ENCODE data around the gene CDH13. TPM values are rescaled to one million over a fixed set of nuclear protein-coding genes. Genes with fewer than 3 reads are reported as not detected.

The CDH13 gene
- total RNA-seq, 2 experiments from 2014 or later = not detected

GRCh38 chr16:83470416-83470815 lies 843.6 kb downstream of the CDH13 start:
- DNase-seq = no peak
- Mint-ChIP-seq H3K4me1 (ENCODE audit: low read depth) (no peaks in the 10 kb centered on the region), H3K9me3 (no peaks in the 10 kb centered on the region), H3K27me3 (no peaks in the 10 kb centered on the region), H3K36me3 (no peaks in the 10 kb centered on the region), H3K4me3 (no peak overlapping the region), H3K27ac (no peak overlapping the region)
- ChIA-PET POLR2A (no interaction called here), CTCF (no interaction called here)
- intact Hi-C loops (cut with micrococcal nuclease) = no loop called here

- CTCF ChIA-PET = no interaction called here
- no peak for DNase-seq
- Mint-ChIP-seq H3K27me3 (no peaks in the 10 kb centered on the region), H3K4me3 (no peak overlapping the region), H3K27ac (no peak overlapping the region), H3K36me3 (no peaks in the 10 kb centered on the region), H3K4me1 (ENCODE audit: low read depth) (no peaks in the 10 kb centered on the region), H3K9me3 (no peaks in the 10 kb centered on the region)
- POLR2A ChIA-PET = no interaction called here
- intact Hi-C loops (cut with micrococcal nuclease) = no loop called here
Observed at GRCh38 chr16:83472776-83473501, 846.2 kb downstream of the CDH13 start.

- CTCF ChIA-PET = no interaction called here
Observed at GRCh38 chr16:83473926-83474650, 847.3 kb downstream of the CDH13 start.

GRCh38 chr16:83475108-83475507 lies 848.3 kb downstream of the CDH13 start:
- Mint-ChIP-seq H3K9me3 (no peaks in the 10 kb centered on the region), H3K4me3 (no peak overlapping the region), H3K27me3 (no peaks in the 10 kb centered on the region), H3K4me1 (ENCODE audit: low read depth) (no peaks in the 10 kb centered on the region), H3K27ac (no peak overlapping the region), H3K36me3 (no peaks in the 10 kb centered on the region)
- ChIA-PET CTCF (no interaction called here), POLR2A (no interaction called here)
- intact Hi-C loops (cut with micrococcal nuclease) = no loop called here
- DNase-seq = no peak

More at GRCh38 chr16:83473926-83474650, 847.3 kb downstream of the CDH13 start:
- Mint-ChIP-seq H3K27me3 (no peaks in the 10 kb centered on the region), H3K4me1 (ENCODE audit: low read depth) (no peaks in the 10 kb centered on the region), H3K36me3 (no peaks in the 10 kb centered on the region), H3K27ac (no peak overlapping the region), H3K9me3 (no peaks in the 10 kb centered on the region), H3K4me3 (no peak overlapping the region)
- intact Hi-C loops (cut with micrococcal nuclease) = no loop called here
- POLR2A ChIA-PET = no interaction called here
- no peak for DNase-seq

GRCh38 chr16:83481589-83481988 lies 854.8 kb downstream of the CDH13 start:
- no peaks in the 10 kb centered on the region for H3K9me3 Mint-ChIP-seq
- no peaks in the 10 kb centered on the region for H3K4me1 Mint-ChIP-seq (ENCODE audit: low read depth)
- DNase-seq = no peak
- H3K27ac Mint-ChIP-seq = no peak overlapping the region
- ChIA-PET CTCF (no interaction called here), POLR2A (no interaction called here)
- intact Hi-C loops (cut with micrococcal nuclease) = no loop called here
- no peaks in the 10 kb centered on the region for H3K27me3 Mint-ChIP-seq
- no peak overlapping the region for H3K4me3 Mint-ChIP-seq
- H3K36me3 Mint-ChIP-seq = no peaks in the 10 kb centered on the region

GRCh38 chr16:83482545-83483162 lies 855.9 kb downstream of the CDH13 start:
- POLR2A ChIA-PET = no interaction called here

GRCh38 chr16:83490073-83490472 lies 863.3 kb downstream of the CDH13 start:
- Mint-ChIP-seq H3K27me3 (no peaks in the 10 kb centered on the region), H3K36me3 (no peaks in the 10 kb centered on the region), H3K4me1 (ENCODE audit: low read depth) (no peaks in the 10 kb centered on the region), H3K4me3 (no peak overlapping the region), H3K9me3 (no peaks in the 10 kb centered on the region), H3K27ac (no peak overlapping the region)
- ChIA-PET CTCF (no interaction called here), POLR2A (no interaction called here)
- intact Hi-C loops (cut with micrococcal nuclease) = no loop called here
- DNase-seq = no peak

More at GRCh38 chr16:83482545-83483162, 855.9 kb downstream of the CDH13 start:
- no peak overlapping the region for H3K27ac Mint-ChIP-seq
- H3K27me3 Mint-ChIP-seq = no peaks in the 10 kb centered on the region
- CTCF ChIA-PET = no interaction called here
- no peak overlapping the region for H3K4me3 Mint-ChIP-seq
- DNase-seq = no peak
- no peaks in the 10 kb centered on the region for H3K9me3 Mint-ChIP-seq
- no peaks in the 10 kb centered on the region for H3K36me3 Mint-ChIP-seq
- intact Hi-C loops (cut with micrococcal nuclease) = no loop called here
- no peaks in the 10 kb centered on the region for H3K4me1 Mint-ChIP-seq (ENCODE audit: low read depth)

GRCh38 chr16:83494459-83494858 lies 867.7 kb downstream of the CDH13 start:
- Mint-ChIP-seq H3K27me3 (no peaks in the 10 kb centered on the region), H3K9me3 (no peaks in the 10 kb centered on the region), H3K4me3 (no peak overlapping the region), H3K27ac (no peak overlapping the region), H3K36me3 (no peaks in the 10 kb centered on the region), H3K4me1 (ENCODE audit: low read depth) (no peaks in the 10 kb centered on the region)
- ChIA-PET POLR2A (no interaction called here), CTCF (no interaction called here)
- intact Hi-C loops (cut with micrococcal nuclease) = no loop called here
- DNase-seq = no peak

- H3K9me3 Mint-ChIP-seq = no peaks in the 10 kb centered on the region
- CTCF ChIA-PET = no interaction called here
- no peak for DNase-seq
- no peaks in the 10 kb centered on the region for H3K27me3 Mint-ChIP-seq
- no peaks in the 10 kb centered on the region for H3K4me1 Mint-ChIP-seq (ENCODE audit: low read depth)
- H3K36me3 Mint-ChIP-seq = no peaks in the 10 kb centered on the region
- intact Hi-C loops (cut with micrococcal nuclease) = no loop called here
- POLR2A ChIA-PET = no interaction called here
- no peak overlapping the region for H3K4me3 Mint-ChIP-seq
- no peak overlapping the region for H3K27ac Mint-ChIP-seq
Observed at GRCh38 chr16:83501481-83501880, 874.7 kb downstream of the CDH13 start.

GRCh38 chr16:83508295-83508694 lies 881.5 kb downstream of the CDH13 start:
- intact Hi-C loops (cut with micrococcal nuclease) = no loop called here
- no peaks in the 10 kb centered on the region for H3K36me3 Mint-ChIP-seq

GRCh38 chr16:83509316-83509715 lies 882.5 kb downstream of the CDH13 start:
- Mint-ChIP-seq H3K4me1 (ENCODE audit: low read depth) (no peaks in the 10 kb centered on the region), H3K27ac (no peak overlapping the region), H3K36me3 (no peaks in the 10 kb centered on the region), H3K9me3 (no peaks in the 10 kb centered on the region), H3K27me3 (no peaks in the 10 kb centered on the region), H3K4me3 (no peak overlapping the region)
- no peak for DNase-seq
- intact Hi-C loops (cut with micrococcal nuclease) = no loop called here
- POLR2A ChIA-PET = no interaction called here
- CTCF ChIA-PET = no interaction called here

More at GRCh38 chr16:83508295-83508694, 881.5 kb downstream of the CDH13 start:
- no peaks in the 10 kb centered on the region for H3K27me3 Mint-ChIP-seq
- ChIA-PET POLR2A (no interaction called here), CTCF (no interaction called here)
- H3K27ac Mint-ChIP-seq = no peak overlapping the region
- no peak for DNase-seq
- H3K4me1 Mint-ChIP-seq (ENCODE audit: low read depth) = no peaks in the 10 kb centered on the region
- no peak overlapping the region for H3K4me3 Mint-ChIP-seq
- H3K9me3 Mint-ChIP-seq = no peaks in the 10 kb centered on the region

GRCh38 chr16:83510906-83511305 lies 884.1 kb downstream of the CDH13 start:
- Mint-ChIP-seq H3K4me3 (no peak overlapping the region), H3K27me3 (no peaks in the 10 kb centered on the region), H3K27ac (no peak overlapping the region), H3K9me3 (no peaks in the 10 kb centered on the region), H3K4me1 (ENCODE audit: low read depth) (no peaks in the 10 kb centered on the region), H3K36me3 (no peaks in the 10 kb centered on the region)
- no peak for DNase-seq
- CTCF ChIA-PET = no interaction called here
- POLR2A ChIA-PET = no interaction called here
- intact Hi-C loops (cut with micrococcal nuclease) = no loop called here
